HG03175 (cell line): ENCODE results near the gene ZNF268.
"Not testable (repeated sequence)": the region's sequence is repeated elsewhere in the genome, so short reads cannot be mapped to it uniquely, and the experiment has no call there.

Experiments
- ATAC-seq: cut with Tn5 transposase; IDR thresholded peaks from one replicate; pipeline ENCODE4 v1.9.1; 2021; ENCODE audit warnings: mild to moderate bottlenecking, moderate library complexity; ENCODE audit not compliant: unreplicated experiment

The ZNF268 gene

DNA sequence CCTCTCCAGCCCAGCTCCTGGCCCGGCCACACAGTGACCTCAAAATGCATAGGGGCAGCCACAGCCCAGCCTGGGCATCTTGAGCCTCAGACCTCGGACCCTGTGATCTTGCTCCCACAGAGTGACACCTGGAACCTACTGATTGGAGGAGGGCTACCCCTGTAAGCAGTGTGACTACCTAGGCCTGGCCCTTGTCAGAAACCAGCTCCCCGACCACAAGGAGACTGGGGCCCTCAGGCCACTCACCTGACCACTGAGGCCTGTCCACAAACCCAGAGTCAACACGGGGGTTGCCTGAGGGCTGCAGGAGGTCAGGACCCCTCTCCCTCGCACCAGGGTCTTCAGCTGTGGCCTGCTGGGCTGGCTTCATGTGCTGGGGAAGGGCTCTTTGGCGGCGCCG, 45.4 kb downstream of the ZNF268 start:
- ATAC-seq, result no peak

DNA sequence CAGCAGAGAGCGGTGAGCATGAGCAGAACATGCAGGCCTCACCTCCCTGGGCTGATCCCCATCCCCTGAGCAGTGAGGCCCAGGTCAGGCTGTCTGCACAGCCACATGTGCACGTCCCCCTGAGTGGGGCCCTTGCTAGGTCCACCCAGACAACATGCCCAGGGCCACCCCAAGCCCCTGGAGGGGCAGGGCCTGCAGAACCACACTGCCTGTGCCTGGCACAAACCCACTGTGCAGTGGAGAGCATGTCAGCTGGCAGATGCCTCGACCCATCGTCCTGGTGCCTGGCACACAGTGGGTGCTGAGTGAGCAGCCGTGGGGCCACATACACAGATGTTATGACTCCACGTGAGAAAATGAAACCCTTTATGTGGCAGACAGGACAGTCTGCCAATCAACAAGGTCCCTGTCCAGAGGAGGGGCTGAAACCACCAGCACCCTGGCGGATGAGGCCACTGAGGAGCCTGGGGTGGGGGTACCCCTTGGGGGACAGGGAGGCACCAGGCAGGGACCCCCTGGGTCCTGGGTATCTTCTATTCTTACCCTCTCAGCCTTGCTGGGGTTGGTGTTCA, 46.1 kb downstream of the ZNF268 start:
- no peak for ATAC-seq

DNA sequence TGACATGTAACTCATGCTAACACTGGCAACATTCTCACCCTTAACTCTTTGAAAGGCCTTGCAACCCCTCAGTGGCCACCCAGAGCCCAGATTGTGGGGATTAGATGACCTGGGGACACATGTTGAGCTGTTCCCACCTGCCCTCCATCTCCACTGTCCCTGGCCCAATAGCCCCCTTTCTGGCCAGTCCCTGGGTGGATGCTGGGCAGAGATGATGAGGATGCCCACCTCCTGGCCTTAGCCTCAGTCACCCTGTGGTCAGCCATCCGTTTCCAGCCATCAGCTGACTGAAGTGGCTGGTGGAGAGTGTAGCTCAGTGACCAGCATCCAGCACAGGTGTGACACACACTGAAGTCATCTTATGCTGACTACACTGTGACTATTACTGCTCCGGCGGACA, 49.7 kb downstream of the ZNF268 start:
- ATAC-seq, result no peak

DNA sequence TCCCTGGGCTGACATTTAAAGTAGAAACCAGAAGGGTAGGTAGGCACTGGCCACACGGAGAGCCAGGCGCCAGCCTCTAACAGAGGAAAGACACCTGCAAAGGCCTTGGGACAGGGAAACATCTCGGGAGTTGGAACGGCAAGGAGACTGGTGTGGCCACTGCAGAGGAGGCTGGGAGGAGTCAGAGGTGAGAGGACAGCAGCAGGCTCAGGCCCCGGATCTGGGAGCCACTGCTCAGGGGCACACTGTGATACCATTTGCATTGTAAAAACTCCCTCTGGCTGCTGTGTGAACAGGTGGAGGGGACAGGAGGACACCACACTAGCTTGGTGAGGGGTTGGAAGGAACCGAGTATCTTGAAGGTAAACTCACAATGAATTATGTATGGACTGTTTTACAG, 51.7 kb downstream of the ZNF268 start:
- ATAC-seq, result no peak

DNA sequence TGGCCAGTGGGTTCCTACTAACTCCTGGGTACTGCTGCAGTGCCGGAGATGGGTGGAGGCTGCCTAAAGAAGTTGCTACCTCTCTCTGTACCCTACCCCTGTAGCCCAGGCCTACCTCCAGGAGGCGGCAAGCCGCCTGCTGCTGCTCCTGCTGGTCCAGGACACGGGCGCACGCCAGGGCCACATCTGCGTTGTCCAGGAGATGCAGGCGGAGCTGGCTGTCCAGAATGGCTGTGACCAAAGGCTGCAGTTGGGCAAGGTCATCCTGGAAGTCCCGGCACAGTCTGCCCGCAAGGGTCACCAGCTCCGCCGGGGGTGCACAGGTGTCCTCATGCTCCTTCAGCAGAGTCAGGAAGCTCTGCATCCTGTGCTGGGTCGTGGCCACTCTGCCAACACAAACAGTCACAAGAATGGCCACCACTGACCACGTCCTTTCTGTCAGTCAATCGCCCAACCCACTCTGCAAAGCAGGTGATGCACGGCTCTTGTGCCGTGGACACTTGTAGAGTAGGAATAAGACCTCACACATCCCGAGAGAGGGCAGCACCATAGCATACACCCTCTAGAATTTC, 52.8 kb downstream of the ZNF268 start:
- no peak for ATAC-seq

DNA sequence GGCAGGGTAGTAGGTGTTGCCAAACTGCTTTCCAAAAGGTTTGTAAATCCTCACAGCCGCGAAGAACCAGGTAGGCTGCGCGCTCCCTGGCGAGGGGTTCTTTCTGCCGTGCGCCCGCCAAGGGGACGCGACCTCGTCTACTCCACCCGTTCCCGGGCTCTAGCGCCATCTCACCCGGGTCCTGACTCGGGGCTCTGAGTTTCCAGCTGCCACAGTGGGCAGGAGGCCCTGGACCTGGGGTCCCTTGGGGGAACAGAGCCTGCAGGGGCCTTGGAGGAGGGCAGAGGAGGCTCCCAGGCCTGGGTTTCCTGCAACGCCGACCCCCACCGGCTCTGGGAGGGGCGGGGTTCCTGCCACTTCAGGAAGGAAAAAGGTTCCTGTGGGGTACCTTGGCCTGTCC, 53.7 kb downstream of the ZNF268 start:
- ATAC-seq, result no peak

DNA sequence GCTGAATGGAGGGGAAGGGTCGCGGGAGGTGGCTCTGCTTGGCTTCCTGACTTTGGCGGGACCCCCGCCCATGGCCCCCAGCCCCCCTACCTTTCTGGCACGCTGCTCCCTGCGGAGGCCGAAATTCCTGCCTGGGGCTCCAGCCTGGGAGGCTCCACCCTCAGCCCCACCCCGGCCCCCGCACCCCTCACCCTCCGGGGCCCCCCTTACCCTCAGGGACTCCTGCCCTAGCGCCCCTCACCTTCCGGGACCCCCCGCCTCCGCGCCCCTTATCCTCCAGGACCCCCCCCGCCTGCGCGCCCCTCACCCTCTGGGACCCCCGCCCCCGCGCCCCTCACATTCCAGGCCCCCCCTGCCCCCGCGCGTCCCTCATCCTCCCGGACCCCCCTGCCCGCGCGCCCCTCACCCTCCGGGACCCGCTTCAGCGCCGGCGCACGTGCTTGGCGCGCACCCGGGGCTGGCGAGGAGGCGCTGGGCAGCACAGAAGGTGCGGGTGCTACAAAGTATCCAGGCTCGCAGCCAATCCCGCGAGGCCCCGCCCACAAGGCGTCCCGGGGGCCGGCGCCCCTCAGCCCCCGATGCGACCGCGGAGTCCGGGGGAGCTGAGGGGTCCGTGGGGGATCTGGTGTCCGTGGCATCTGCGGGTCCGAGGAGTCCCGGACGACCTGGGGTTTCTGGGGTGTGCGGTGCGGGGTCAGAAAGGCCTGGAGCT, 54.3 kb downstream of the ZNF268 start, which contains the start of gene ANHX:
Gene ANHX (minus strand): TSS at position 477 of the 712 bp plus-strand sequence. CDS start 1,521 bp downstream, outside the sequence.
- no peak for ATAC-seq

DNA sequence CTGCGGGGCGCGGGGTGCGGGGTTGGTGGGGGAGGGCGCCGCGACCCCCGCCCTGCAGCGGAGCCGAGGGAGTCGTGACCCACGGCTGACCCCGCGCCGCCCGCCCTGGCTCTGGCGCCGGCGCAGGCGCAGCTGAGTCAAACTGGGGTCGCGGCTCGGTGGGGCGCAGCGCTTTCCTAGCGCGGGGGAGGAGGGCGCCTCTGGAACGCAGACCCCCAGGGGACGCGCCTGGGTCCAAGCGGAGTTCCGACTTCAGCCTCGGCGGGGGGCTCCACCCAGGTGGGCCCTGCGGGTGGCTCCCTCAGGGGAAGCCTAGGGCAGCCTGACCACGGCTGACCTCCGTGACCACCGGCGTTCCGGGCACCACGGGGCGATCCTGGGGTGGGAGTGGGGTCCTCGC, 54.8 kb downstream of the ZNF268 start:
- ATAC-seq, result no peak

DNA sequence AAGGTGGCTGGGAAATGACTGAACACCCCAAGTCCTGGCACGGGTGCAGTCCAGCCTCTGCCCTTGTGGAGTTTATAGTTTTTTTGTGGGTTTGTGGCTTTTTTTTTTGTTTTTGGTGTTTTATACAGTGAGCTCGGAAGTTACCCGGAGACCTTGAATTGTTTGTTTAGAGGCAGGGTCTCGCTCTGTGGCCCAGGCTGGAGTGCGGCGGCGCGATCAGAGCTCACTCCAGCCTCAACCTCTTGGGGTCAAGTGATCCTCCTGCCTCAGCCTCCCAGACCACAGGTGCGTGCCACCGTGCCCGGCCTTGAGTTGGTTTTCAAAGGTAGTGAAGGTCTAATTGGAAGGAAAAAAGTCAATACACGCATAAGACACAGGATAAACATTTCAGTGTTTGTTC, 55.3 kb downstream of the ZNF268 start:
- ATAC-seq, result no peak

DNA sequence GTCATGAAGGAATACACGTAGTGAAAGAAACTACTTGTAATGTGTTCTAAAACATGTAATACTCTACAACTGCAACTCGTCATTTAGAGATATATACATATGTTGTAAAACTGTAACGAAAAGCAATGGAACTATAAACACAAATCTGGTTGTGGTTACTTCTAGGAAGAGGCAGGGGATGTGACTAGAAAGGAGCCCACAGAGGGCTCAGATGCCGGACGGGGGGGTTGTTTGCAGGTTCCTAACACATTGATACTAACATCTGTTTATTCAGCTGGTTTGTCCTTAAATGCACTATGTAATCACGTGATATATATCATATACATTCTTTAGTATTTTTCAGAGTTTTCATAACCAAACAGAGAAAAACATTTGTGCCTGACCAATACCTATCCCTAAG, 70.4 kb downstream of the ZNF268 start:
- ATAC-seq, result no peak

DNA sequence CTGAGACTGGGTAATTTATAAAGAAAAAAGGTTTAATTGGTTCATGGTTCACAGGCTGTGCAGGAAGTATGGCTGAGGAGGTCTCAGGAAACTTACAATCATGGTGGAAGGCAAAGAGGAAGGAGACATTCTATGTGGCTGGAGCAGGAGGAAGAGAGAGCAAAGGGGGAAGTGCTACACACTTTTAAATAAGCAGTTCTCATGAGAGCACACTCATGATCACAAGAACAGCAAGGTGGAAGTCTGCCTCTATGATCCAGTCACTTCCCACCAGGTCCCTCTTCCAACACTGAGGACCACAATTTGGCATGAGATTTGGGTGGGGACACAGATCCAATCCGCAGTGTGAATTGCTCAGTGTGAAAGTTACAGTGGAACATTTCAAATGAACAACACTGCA, 74.5 kb downstream of the ZNF268 start:
- not testable (repeated sequence) for ATAC-seq

DNA sequence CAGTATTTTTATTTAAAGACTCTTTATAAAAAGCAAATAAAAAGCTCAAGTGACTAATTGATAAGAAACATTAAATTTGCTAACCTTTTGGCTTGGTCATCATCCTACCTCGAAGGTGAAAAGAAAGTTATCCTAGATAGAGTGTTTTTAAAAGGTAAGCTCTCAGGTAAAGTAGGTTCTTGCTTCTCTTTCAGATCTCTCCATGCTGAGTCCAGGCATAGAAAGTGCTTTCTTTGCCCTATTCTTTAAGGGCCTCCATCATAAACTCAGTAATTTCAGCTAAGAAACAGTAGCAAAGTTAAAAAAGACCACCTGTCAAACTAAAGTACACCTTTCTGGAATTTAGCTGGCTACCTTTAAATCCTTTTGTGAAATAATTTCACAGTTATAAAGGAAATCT, 75.0 kb downstream of the ZNF268 start:
- ATAC-seq, result no peak

DNA sequence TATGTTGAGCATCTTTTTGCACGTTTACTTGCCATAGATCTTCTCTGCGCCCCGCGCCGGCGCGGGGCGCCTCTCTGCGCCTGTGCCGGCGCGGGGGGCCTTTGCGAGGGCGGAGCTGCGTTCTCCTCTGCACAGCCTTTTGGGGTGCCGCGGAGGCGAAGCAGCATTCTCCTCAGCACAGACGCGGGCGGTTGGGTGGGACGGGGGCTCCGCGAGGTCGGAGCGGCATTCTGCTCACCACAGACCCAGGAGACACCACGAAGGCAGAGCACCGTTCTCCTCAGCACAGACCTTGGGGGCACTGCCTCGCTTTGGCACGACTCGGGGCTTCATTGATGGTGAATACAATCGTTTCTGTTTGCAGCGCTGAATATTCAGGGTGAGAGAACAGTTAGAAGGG, 82.9 kb downstream of the ZNF268 start:
- no peak for ATAC-seq
